ENCODE measurements around the gene RBMS1.

RBMS1 gene

GRCh38 chr2:160222546-160223283 lies 270.9 kb downstream of the RBMS1 start:
- Mint-ChIP-seq H3K27me3 (peaks cover 9% of the 10 kb centered on the region), H3K9me3 (no peaks in the 10 kb centered on the region), H3K36me3 (ENCODE audit: low read depth) (no peaks in the 10 kb centered on the region), H3K4me3 (no peak overlapping the region), H3K27ac (no peak overlapping the region), H3K4me1 (ENCODE audit: low read depth) (peaks cover 50% of the 10 kb centered on the region)

Data from stimulated activated naive CD8-positive, alpha-beta T cell treated with anti-CD3 and anti-CD28 coated beads, Interleukin-15, Interleukin-2, amounts not matched to agents 100 ng/mL and 50 ng/mL, for 24 hours (primary cell).